ENCODE measurements around the gene HIP1.
"Not testable (repeated sequence)": the region's sequence is repeated elsewhere in the genome, so short reads cannot be mapped to it uniquely, and the experiment has no call there.

The HIP1 gene

DNA sequence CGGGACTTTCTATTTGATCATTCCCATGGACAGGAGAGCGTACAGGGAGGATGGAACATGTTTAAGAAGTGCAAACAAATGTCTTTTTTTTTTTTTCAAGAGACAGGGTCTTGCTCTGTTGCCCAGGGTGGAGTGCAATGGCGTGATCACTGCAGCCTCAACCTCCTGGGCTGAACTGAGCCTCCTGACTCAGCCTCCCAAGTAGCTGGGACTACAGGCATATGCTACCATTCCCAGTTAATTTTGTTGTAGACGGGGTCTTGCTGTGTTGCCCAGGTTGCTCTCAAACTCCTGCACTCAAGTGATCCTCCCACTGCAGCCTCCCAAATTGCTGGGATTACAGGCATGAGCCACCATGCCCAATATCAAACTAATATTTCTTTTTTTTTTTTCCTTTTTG, 206.1 kb downstream of the HIP1 start:
- TF ChIP-seq GATA3 (IDR thresholded peaks at IDR 0.05; ENCODE audit: low read depth, low read length) (no peak), GATA2 (IDR thresholded peaks at IDR 0.05; ENCODE audit: low read depth, low read length) (no peak)

DNA sequence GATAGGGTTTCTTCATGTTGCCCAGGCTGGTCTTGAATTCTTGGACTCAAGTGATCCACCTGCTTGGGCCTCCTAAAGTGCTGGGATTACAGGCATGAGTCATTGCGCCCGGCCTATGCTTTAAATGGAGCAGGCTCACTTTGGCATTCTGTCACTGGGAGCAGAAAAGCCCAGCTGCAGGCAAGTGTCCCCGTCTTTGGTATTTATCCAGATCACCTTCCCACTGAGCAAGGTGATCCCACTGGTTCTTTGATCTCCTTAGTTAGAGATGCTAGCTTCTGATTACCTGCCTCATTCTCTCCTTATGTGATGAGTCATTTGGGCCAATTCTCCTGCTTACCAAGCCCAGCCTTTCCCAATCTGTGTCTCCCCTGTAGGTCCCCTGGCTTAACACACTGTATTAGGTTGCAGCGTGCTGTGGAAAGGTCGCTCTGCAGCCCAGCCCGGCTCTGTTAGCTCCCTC, 207.4 kb downstream of the HIP1 start:
- TF ChIP-seq GATA2 (IDR thresholded peaks at IDR 0.05; ENCODE audit: low read depth, low read length) (no peak), GATA3 (IDR thresholded peaks at IDR 0.05; ENCODE audit: low read depth, low read length) (no peak)

DNA sequence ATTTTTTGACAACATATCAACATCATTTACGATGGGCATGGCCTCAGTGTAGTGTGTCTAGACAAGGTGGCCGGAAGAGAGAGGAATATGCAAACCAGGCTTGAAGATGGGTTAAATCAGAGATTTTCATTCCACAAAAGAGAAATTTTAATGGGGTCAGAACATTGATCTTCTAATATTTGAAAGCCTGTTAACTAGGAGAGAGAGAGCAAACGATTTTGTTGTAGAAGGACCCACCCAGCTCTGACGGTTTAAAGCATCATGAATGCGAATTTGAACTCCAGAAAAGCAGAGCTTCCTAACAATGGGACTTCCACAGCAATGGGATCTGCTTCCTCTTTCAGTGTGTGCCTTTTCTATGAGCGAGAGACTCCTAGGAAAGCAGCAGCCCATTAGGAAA, 246.7 kb downstream of the HIP1 start, which contains the start of gene SPDYE5:
Gene SPDYE5, plus strand, starts transcription at position 301 of the 400 bp plus-strand sequence. CDS start 1,728 bp downstream, outside the sequence.
- TF ChIP-seq GATA3, GATA2 (IDR thresholded peaks at IDR 0.05; ENCODE audit: low read depth, low read length): not testable (repeated sequence)

DNA sequence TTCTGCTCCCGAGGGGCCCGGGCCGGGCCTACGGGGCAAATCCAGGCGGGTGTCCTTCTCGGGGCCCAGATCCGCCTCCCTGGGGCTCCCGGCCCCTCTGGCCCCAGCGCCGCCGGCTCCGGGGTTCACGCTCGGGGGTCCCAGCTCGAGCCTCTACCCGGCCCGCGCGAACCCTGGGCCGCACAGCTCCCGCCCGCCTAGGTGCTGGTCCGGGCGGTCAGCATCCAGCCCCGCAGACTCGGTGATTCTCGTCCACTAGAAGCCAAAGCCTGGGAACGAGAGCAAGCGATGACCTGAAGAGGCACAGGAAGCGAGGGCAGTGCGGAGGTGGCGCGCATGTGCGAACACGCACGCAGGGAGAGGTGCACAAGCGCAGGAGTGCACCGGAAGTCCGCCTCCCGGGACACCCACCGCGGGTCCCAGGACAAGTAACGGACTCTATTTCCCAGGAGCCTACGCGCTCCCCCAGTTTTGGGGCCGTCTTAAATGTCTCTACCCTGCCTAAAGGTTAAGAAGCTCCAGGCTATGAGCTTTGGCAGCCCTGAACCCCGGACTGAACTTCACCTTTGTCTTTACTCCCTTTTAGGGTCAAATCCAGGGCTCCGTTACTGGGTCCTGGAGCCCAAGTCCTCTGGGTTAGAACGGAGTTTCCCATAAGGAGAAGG, 252.6 kb downstream of the HIP1 start, which contains the start of gene POM121C:
Gene POM121C, minus strand, starts transcription at position 321 of the 665 bp plus-strand sequence. CDS start 44,803 bp downstream, outside the sequence.
- not testable (repeated sequence) for TF ChIP-seq GATA2, GATA3 (IDR thresholded peaks at IDR 0.05; ENCODE audit: low read depth, low read length)

Measured in SH-SY5Y (cell line).